Measurements from ENCODE around the gene CABP2. TPM values are rescaled to one million over a fixed set of nuclear protein-coding genes. Genes with fewer than 3 reads are reported as not detected.
A peak's percentile ranks its signal among the peaks of the same experiment; 100 is the strongest.

CABP2 gene
- total RNA-seq, 2 donors from 2014 or later = not detected

- peak overlapping the region; percentile 34 for H3K4me3 Mint-ChIP-seq
- peaks cover 8% of the 10 kb centered on the region for H3K36me3 Mint-ChIP-seq
- peak overlapping the region; percentile 33 to 77 for H3K27ac Mint-ChIP-seq
- H3K27me3 Mint-ChIP-seq = no peaks in the 10 kb centered on the region
- ATAC-seq = no peak
- DNase-seq (ENCODE audit: low spot score) = no peak
- no peaks in the 10 kb centered on the region for H3K9me3 Mint-ChIP-seq
- peaks cover 22 to 23% of the 10 kb centered on the region in 2 donors for H3K4me1 Mint-ChIP-seq (ENCODE audit: low read depth in 2 of 2)
Observed at GRCh38 chr11:67500831-67501715, 22.2 kb downstream of the CABP2 start.

GRCh38 chr11:67500484-67500821 lies 22.8 kb downstream of the CABP2 start:
- no peak for ATAC-seq

GRCh38 chr11:67499808-67500483 lies 23.3 kb downstream of the CABP2 start:
- H3K4me3 Mint-ChIP-seq = no peak overlapping the region
- H3K4me1 Mint-ChIP-seq (ENCODE audit: low read depth in 2 of 2) = peaks cover 17 to 20% of the 10 kb centered on the region in 2 donors
- H3K36me3 Mint-ChIP-seq = peaks cover 8% of the 10 kb centered on the region
- H3K9me3 Mint-ChIP-seq = no peaks in the 10 kb centered on the region
- DNase-seq (ENCODE audit: low spot score) = no peak
- no peak for ATAC-seq
- no peak overlapping the region for H3K27ac Mint-ChIP-seq
- no peaks in the 10 kb centered on the region for H3K27me3 Mint-ChIP-seq

More at GRCh38 chr11:67500484-67500821, 22.8 kb downstream of the CABP2 start:
- no peaks in the 10 kb centered on the region for H3K9me3 Mint-ChIP-seq
- peak overlapping the region in 1 of 2 donors; percentile 77 for H3K27ac Mint-ChIP-seq
- peaks cover 18 to 21% of the 10 kb centered on the region in 2 donors for H3K4me1 Mint-ChIP-seq (ENCODE audit: low read depth in 2 of 2)
- no peaks in the 10 kb centered on the region for H3K27me3 Mint-ChIP-seq
- peaks cover 8% of the 10 kb centered on the region for H3K36me3 Mint-ChIP-seq
- DNase-seq (ENCODE audit: low spot score) = no peak
- H3K4me3 Mint-ChIP-seq = no peak overlapping the region

- H3K36me3 Mint-ChIP-seq = peaks cover 8% of the 10 kb centered on the region
- ATAC-seq = no peak
- H3K9me3 Mint-ChIP-seq = no peaks in the 10 kb centered on the region
- H3K27me3 Mint-ChIP-seq = no peaks in the 10 kb centered on the region
- H3K4me3 Mint-ChIP-seq = no peak overlapping the region
- no peak overlapping the region for H3K27ac Mint-ChIP-seq
- no peak for DNase-seq (ENCODE audit: low spot score)
- peaks cover 17 to 18% of the 10 kb centered on the region in 2 donors for H3K4me1 Mint-ChIP-seq (ENCODE audit: low read depth in 2 of 2)
Observed at GRCh38 chr11:67498544-67498972, 24.7 kb downstream of the CABP2 start.

DNA sequence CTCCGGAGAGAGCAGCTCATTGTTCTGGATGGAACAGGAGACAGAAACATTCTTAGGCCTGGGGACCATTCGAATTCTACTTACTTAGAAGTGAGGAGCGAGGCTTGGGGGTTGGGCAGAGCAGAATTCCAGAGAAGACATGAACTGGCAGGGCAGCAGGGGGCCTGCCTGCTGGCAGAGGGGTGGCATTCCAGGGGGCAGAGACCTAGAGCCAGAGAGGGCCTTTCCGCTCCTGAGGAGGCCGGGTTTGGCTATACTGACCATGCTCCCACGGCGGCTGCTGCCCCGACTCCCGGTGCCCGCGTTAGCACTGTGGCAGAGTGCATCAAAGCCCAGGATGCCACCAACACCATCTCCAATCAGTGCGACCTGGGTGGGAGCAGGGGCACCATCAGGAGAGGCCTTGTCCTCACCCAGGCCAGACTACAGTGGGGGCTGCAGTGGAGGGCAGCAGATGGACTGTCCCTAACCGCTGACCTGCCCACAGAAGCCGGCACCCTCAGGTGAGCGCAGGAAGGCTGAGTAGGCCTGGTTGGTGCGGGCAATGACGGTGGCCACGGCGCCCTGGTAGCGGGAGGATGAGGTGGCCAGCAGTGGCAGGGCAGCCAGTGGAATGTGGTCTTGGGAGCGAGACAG lies 25.5 kb downstream of the CABP2 start:
- Mint-ChIP-seq H3K4me3 (no peak overlapping the region), H3K36me3 (peaks cover 8% of the 10 kb centered on the region), H3K27ac (no peak overlapping the region), H3K9me3 (no peaks in the 10 kb centered on the region), H3K27me3 (no peaks in the 10 kb centered on the region), H3K4me1 (ENCODE audit: low read depth in 2 of 2) (peaks cover 12 to 13% of the 10 kb centered on the region in 2 donors)
- ATAC-seq (no peak), DNase-seq (ENCODE audit: low spot score) (peak; percentile 51)

GRCh38 chr11:67496113-67496512 lies 27.1 kb downstream of the CABP2 start:
- H3K27ac Mint-ChIP-seq = peak overlapping the region in 1 of 2 donors; percentile 33
- H3K27me3 Mint-ChIP-seq = no peaks in the 10 kb centered on the region
- H3K9me3 Mint-ChIP-seq = no peaks in the 10 kb centered on the region
- H3K4me3 Mint-ChIP-seq = no peak overlapping the region
- H3K4me1 Mint-ChIP-seq (ENCODE audit: low read depth in 2 of 2) = peaks cover 7 to 10% of the 10 kb centered on the region in 2 donors
- no peak for ATAC-seq
- peaks cover 6% of the 10 kb centered on the region for H3K36me3 Mint-ChIP-seq
- DNase-seq (ENCODE audit: low spot score) = no peak

DNA sequence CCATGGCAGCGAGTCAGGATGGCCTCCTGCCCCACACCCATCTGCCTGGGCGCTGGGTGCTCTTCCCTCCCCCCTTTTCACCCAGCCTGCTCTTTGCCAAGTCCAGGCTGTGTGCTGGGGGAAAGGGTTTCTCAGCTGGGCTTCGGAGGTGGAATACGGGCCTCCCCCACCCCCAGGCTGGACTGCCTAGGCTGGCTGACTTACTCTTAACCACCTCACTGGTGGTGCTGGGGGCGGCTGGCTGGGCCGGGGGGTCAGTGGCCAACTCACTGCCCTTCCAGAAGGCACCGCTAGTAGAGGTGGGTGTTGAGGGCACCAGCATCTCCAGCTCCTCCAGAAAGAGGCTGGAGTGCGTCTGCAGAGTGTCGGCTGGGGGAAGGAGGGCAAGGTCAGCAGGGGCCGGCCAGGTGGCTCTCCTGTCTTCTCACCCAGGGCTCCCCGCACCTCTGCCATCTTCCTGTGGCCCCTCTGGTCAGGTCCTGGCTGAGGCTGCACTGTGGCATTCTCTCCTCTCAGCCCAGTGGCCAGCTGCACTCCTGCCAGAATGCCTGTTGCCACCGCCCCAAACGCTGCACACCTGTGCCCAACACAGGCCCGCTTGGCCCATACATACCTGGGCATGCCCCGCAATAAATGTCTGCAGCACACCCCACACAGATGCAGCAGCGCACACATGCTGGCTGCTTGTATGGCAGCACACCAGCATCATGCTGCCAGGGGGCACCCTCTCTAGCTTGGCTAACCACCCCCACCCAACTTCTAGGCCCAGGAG lies 27.8 kb downstream of the CABP2 start:
- Mint-ChIP-seq H3K27me3 (no peaks in the 10 kb centered on the region), H3K27ac (peak overlapping the region in 1 of 2 donors; percentile 33), H3K4me3 (no peak overlapping the region), H3K9me3 (no peaks in the 10 kb centered on the region), H3K4me1 (ENCODE audit: low read depth in 2 of 2) (peaks cover under 1 to 6% of the 10 kb centered on the region in 2 donors), H3K36me3 (no peaks in the 10 kb centered on the region)
- DNase-seq (ENCODE audit: low spot score) = peak; percentile 44
- no peak for ATAC-seq

GRCh38 chr11:67494371-67495233 lies 28.6 kb downstream of the CABP2 start:
- ATAC-seq (no peak), DNase-seq (ENCODE audit: low spot score) (no peak)
- no peaks in the 10 kb centered on the region for H3K9me3 Mint-ChIP-seq
- peaks cover 4 to 8% of the 10 kb centered on the region in 2 donors for H3K4me1 Mint-ChIP-seq (ENCODE audit: low read depth in 2 of 2)
- no peaks in the 10 kb centered on the region for H3K27me3 Mint-ChIP-seq
- H3K27ac Mint-ChIP-seq = no peak overlapping the region
- H3K36me3 Mint-ChIP-seq = no peaks in the 10 kb centered on the region
- no peak overlapping the region for H3K4me3 Mint-ChIP-seq

GRCh38 chr11:67493548-67494370 lies 29.5 kb downstream of the CABP2 start:
- DNase-seq (ENCODE audit: low spot score) = no peak
- Mint-ChIP-seq H3K36me3 (no peaks in the 10 kb centered on the region), H3K27me3 (no peaks in the 10 kb centered on the region), H3K27ac (no peak overlapping the region), H3K4me3 (no peak overlapping the region), H3K4me1 (ENCODE audit: low read depth in 2 of 2) (peaks cover 7 to 9% of the 10 kb centered on the region in 2 donors), H3K9me3 (no peaks in the 10 kb centered on the region)
- ATAC-seq = no peak

DNA sequence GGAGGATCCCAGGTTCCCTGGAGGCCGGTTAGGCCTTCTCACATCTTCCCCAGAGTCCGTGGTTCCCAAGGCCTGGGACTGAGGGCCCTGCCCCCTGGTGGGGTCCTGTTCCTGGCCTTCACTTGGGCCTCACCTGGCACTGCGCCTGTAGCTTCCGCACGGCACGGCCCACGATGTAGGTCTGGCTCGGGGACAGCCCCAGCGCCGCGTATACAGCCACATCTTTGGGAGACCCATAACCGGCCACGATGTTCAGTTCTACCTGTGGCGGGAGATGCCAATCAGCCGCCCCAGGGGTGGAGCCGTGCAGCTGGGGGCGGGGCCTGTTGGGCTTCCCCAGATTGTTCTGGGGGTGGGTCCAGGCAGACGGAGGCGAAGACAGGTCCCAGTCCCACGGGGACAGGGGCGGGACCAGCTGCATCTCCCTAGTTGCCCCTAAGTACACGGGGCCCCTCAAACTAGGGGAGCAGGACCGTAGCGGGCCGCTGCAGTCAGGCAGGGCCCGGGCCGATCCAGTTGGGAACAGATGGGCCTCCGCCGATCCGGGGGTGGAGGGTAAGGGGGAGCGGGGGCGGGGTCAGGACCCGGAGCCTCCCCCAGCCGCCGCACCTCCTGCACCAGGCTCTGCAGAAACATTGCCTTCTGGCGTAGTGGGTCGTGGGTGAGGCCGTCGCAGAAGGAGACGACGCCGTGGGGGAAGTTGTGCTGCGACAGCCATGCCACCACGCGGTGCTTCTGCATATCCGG lies 30.3 kb downstream of the CABP2 start:
- H3K36me3 Mint-ChIP-seq = no peaks in the 10 kb centered on the region
- H3K4me3 Mint-ChIP-seq = no peak overlapping the region
- no peaks in the 10 kb centered on the region for H3K27me3 Mint-ChIP-seq
- ATAC-seq = no peak
- DNase-seq (ENCODE audit: low spot score) = no peak
- no peak overlapping the region for H3K27ac Mint-ChIP-seq
- H3K4me1 Mint-ChIP-seq (ENCODE audit: low read depth in 2 of 2) = peaks cover 13 to 14% of the 10 kb centered on the region in 2 donors
- H3K9me3 Mint-ChIP-seq = no peaks in the 10 kb centered on the region

GRCh38 chr11:67492069-67492727 lies 31.0 kb downstream of the CABP2 start:
- Mint-ChIP-seq H3K36me3 (peaks cover 7% of the 10 kb centered on the region), H3K27me3 (no peaks in the 10 kb centered on the region), H3K27ac (no peak overlapping the region), H3K4me1 (ENCODE audit: low read depth in 2 of 2) (peaks cover 21 to 22% of the 10 kb centered on the region in 2 donors), H3K9me3 (no peaks in the 10 kb centered on the region), H3K4me3 (no peak overlapping the region)
- DNase-seq (ENCODE audit: low spot score) (no peak), ATAC-seq (no peak)
